ENCODE results near the gene PSEN2. TPM values are rescaled to one million over a fixed set of nuclear protein-coding genes. Genes with fewer than 3 reads are reported as not detected.

The PSEN2 gene
- total and polyA plus RNA-seq, 7 experiments from 2014 or later: 0.17 to 10.3 (median 1.8) TPM

DNA sequence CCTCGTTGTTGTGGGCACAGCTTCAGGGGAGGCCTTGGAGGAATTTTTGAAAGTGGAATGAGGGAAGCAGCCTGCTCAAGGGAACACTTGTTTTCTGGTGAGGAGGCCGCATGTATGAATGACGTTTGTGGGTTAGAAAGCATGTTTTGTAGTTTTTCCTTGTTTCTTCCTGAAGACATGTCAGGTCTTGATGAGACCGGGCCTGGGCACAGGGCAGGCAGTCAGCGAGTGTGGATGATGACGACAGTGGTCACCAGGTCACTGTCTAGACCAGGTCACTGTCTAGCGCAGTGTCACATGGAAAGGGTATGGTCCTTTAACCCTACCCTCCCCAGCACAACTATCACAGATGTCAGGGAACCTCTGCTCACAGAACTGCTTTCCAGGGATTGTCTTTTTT, 7.3 kb downstream of the PSEN2 start:
- no peak for ATAC-seq
- Histone ChIP-seq H3K36me3 (ENCODE audit: control insufficient read depth in 2 of 3, insufficient read depth in 3 of 3, low read length in 3 of 3) (no peaks in the 10 kb centered on the region), H3K4me3 (ENCODE audit: low read length) (no peak overlapping the region), H3K27ac (ENCODE audit: low read depth, low read length) (no peak overlapping the region), H3K4me1 (ENCODE audit: control insufficient read depth in 2 of 2, insufficient read depth in 2 of 2, low read length in 2 of 2) (peaks cover 0 to 9% of the 10 kb centered on the region in 2 donors), H3K9me3 (ENCODE audit: control insufficient read depth in 2 of 3, low read length in 3 of 3) (no peaks in the 10 kb centered on the region), H3K27me3 (ENCODE audit: control insufficient read depth in 2 of 2, insufficient read depth in 2 of 2, low read length in 2 of 2) (no peaks in the 10 kb centered on the region)
- ChIA-PET POLR2A (no interaction called here), CTCF (no interaction called here)
- no peak overlapping the region for H3K27ac Mint-ChIP-seq
- DNase-seq: no peak
- peaks cover 10 to 22% (median 16%) of the 10 kb centered on the region in 7 donors for H3K4me1 Mint-ChIP-seq
- no peaks in the 10 kb centered on the region for H3K9me3 Mint-ChIP-seq
- peaks cover 0 to 7% (median 0%) of the 10 kb centered on the region in 5 donors for H3K36me3 Mint-ChIP-seq
- no peak overlapping the region for H3K4me3 Mint-ChIP-seq
- intact Hi-C loops (cut with micrococcal nuclease): no loop called here
- H3K27me3 Mint-ChIP-seq: no peaks in the 10 kb centered on the region

- H3K4me1 Mint-ChIP-seq: peaks cover 37 to 48% (median 41%) of the 10 kb centered on the region in 7 donors
- CTCF ChIA-PET: no interaction called here
- no peak overlapping the region for H3K4me3 ChIP-seq (ENCODE audit: low read length)
Measured at GRCh38 chr1:226880372-226881287, 10.2 kb downstream of the PSEN2 start.

GRCh38 chr1:226881515-226882185, 11.2 kb downstream of the PSEN2 start:
- Mint-ChIP-seq H3K27ac (peak overlapping the region; percentile 85 to 98 (median 91)), H3K27me3 (no peaks in the 10 kb centered on the region), H3K4me1 (peaks cover 44 to 57% (median 51%) of the 10 kb centered on the region in 7 donors), H3K4me3 (peak overlapping the region; percentile 65 to 88 (median 80)), H3K9me3 (no peaks in the 10 kb centered on the region), H3K36me3 (peaks cover 0 to 11% (median 0%) of the 10 kb centered on the region in 5 donors)
- peak overlapping the region; percentile 73 for H3K27ac ChIP-seq (ENCODE audit: low read depth, low read length)
- intact Hi-C loops (cut with micrococcal nuclease): loop anchor here (1.0 to 5.0 kb wide), 7 partner anchors 31 to 255 kb away; partner anchors contain the start of genes COQ8A (in 2 of the 2) and ITPKB (in 2 of the 2)
- H3K4me1 ChIP-seq (ENCODE audit: control insufficient read depth in 2 of 2, insufficient read depth in 2 of 2, low read length in 2 of 2): peaks cover 4 to 34% of the 10 kb centered on the region in 2 donors
- no peaks in the 10 kb centered on the region for H3K27me3 ChIP-seq (ENCODE audit: control insufficient read depth in 2 of 2, insufficient read depth in 2 of 2, low read length in 2 of 2)
- no peak for ATAC-seq
- H3K4me3 ChIP-seq (ENCODE audit: low read length): no peak overlapping the region
- no peak for DNase-seq
- H3K36me3 ChIP-seq (ENCODE audit: control insufficient read depth in 2 of 3, insufficient read depth in 3 of 3, low read length in 3 of 3): no peaks in the 10 kb centered on the region
- no peaks in the 10 kb centered on the region for H3K9me3 ChIP-seq (ENCODE audit: control insufficient read depth in 2 of 3, low read length in 3 of 3)
- ChIA-PET POLR2A (interaction anchor here (1.2 to 4.3 kb wide), 3 partner anchors 9 to 245 kb away, joined by 3 to 46 read pairs (median 6); partner anchors contain the start of gene COQ8A), CTCF (interaction anchor here (1.3 kb wide), 1 partner anchor 31 kb away, joined by 6 read pairs; no protein-coding TSS in a partner anchor)

More at GRCh38 chr1:226880372-226881287, 10.2 kb downstream of the PSEN2 start:
- DNase-seq (no peak), ATAC-seq (no peak)
- no peak overlapping the region for H3K27ac ChIP-seq (ENCODE audit: low read depth, low read length)
- POLR2A ChIA-PET: no interaction called here
- peaks cover 0 to 7% (median 0%) of the 10 kb centered on the region in 5 donors for H3K36me3 Mint-ChIP-seq
- no peaks in the 10 kb centered on the region for H3K36me3 ChIP-seq (ENCODE audit: control insufficient read depth in 2 of 3, insufficient read depth in 3 of 3, low read length in 3 of 3)
- H3K4me3 Mint-ChIP-seq: peak overlapping the region in 2 of 10 donors; percentile 6 to 49
- H3K9me3 Mint-ChIP-seq: no peaks in the 10 kb centered on the region
- intact Hi-C loops (cut with micrococcal nuclease): loop anchor here in 1 of 2 donors (5.0 kb wide), 3 partner anchors 37 to 218 kb away; partner anchors contain the start of gene ITPKB
- no peaks in the 10 kb centered on the region for H3K27me3 ChIP-seq (ENCODE audit: control insufficient read depth in 2 of 2, insufficient read depth in 2 of 2, low read length in 2 of 2)
- peaks cover 4 to 34% of the 10 kb centered on the region in 2 donors for H3K4me1 ChIP-seq (ENCODE audit: control insufficient read depth in 2 of 2, insufficient read depth in 2 of 2, low read length in 2 of 2)
- peak overlapping the region in 4 of 9 donors; percentile 52 to 94 (median 75) for H3K27ac Mint-ChIP-seq
- no peaks in the 10 kb centered on the region for H3K9me3 ChIP-seq (ENCODE audit: control insufficient read depth in 2 of 3, low read length in 3 of 3)
- H3K27me3 Mint-ChIP-seq: no peaks in the 10 kb centered on the region

- Histone ChIP-seq H3K4me1 (ENCODE audit: control insufficient read depth in 2 of 2, insufficient read depth in 2 of 2, low read length in 2 of 2) (peaks cover 4 to 34% of the 10 kb centered on the region in 2 donors), H3K4me3 (ENCODE audit: low read length) (peak overlapping the region; percentile 48), H3K9me3 (ENCODE audit: control insufficient read depth in 2 of 3, low read length in 3 of 3) (no peaks in the 10 kb centered on the region), H3K27ac (ENCODE audit: low read depth, low read length) (peak overlapping the region; percentile 73), H3K27me3 (ENCODE audit: control insufficient read depth in 2 of 2, insufficient read depth in 2 of 2, low read length in 2 of 2) (no peaks in the 10 kb centered on the region), H3K36me3 (ENCODE audit: control insufficient read depth in 2 of 3, insufficient read depth in 3 of 3, low read length in 3 of 3) (no peaks in the 10 kb centered on the region)
- Mint-ChIP-seq H3K27me3 (no peaks in the 10 kb centered on the region), H3K4me3 (peak overlapping the region; percentile 65 to 88 (median 80)), H3K4me1 (peaks cover 44 to 57% (median 51%) of the 10 kb centered on the region in 7 donors), H3K27ac (peak overlapping the region; percentile 85 to 98 (median 91)), H3K9me3 (no peaks in the 10 kb centered on the region), H3K36me3 (peaks cover 0 to 11% (median 0%) of the 10 kb centered on the region in 5 donors)
- ChIA-PET POLR2A (interaction anchor here (0.7 to 4.3 kb wide), 9 partner anchors 10 to 1105 kb away, joined by 3 to 46 read pairs (median 4); partner anchors contain the start of genes COQ8A and SRP9), CTCF (interaction anchor here (0.6 to 1.3 kb wide), 3 partner anchors 30 to 110 kb away, joined by 3 to 6 read pairs (median 4); no protein-coding TSS in a partner anchor)
- ATAC-seq (peak; percentile 31), DNase-seq (peak in 7 of 9 donors; percentile 15 to 44 (median 37))
- intact Hi-C loops (cut with micrococcal nuclease): loop anchor here (1.0 to 5.0 kb wide), 7 partner anchors 31 to 255 kb away; partner anchors contain the start of genes COQ8A (in 2 of the 2) and ITPKB (in 2 of the 2)
Measured at GRCh38 chr1:226882187-226882586, 11.8 kb downstream of the PSEN2 start.

- H3K27me3 Mint-ChIP-seq: no peaks in the 10 kb centered on the region
- H3K4me1 Mint-ChIP-seq: peaks cover 44 to 57% (median 51%) of the 10 kb centered on the region in 7 donors
- intact Hi-C loops (cut with micrococcal nuclease): loop anchor here (1.0 to 5.0 kb wide), 7 partner anchors 30 to 256 kb away; partner anchors contain the start of genes COQ8A (in 2 of the 2) and ITPKB (in 2 of the 2)
- POLR2A ChIA-PET: interaction anchor here (0.6 to 4.3 kb wide), 14 partner anchors 10 to 1105 kb away, joined by 3 to 46 read pairs (median 4); partner anchors contain the start of genes COQ8A and SRP9
- ATAC-seq (peak; percentile 79), DNase-seq (peak in 8 of 9 donors; percentile 31 to 65 (median 52))
- peak overlapping the region; percentile 65 to 88 (median 80) for H3K4me3 Mint-ChIP-seq
- H3K36me3 ChIP-seq (ENCODE audit: control insufficient read depth in 2 of 3, insufficient read depth in 3 of 3, low read length in 3 of 3): no peaks in the 10 kb centered on the region
- peak overlapping the region; percentile 73 for H3K27ac ChIP-seq (ENCODE audit: low read depth, low read length)
- no peaks in the 10 kb centered on the region for H3K9me3 ChIP-seq (ENCODE audit: control insufficient read depth in 2 of 3, low read length in 3 of 3)
- peaks cover 0 to 13% (median 0%) of the 10 kb centered on the region in 5 donors for H3K36me3 Mint-ChIP-seq
- peaks cover 4 to 34% of the 10 kb centered on the region in 2 donors for H3K4me1 ChIP-seq (ENCODE audit: control insufficient read depth in 2 of 2, insufficient read depth in 2 of 2, low read length in 2 of 2)
- H3K27me3 ChIP-seq (ENCODE audit: control insufficient read depth in 2 of 2, insufficient read depth in 2 of 2, low read length in 2 of 2): no peaks in the 10 kb centered on the region
- H3K27ac Mint-ChIP-seq: peak overlapping the region; percentile 85 to 98 (median 91)
- peak overlapping the region; percentile 48 for H3K4me3 ChIP-seq (ENCODE audit: low read length)
- CTCF ChIA-PET: interaction anchor here (0.6 to 1.3 kb wide), 4 partner anchors 29 to 250 kb away, joined by 3 to 6 read pairs (median 4); no protein-coding TSS in a partner anchor
- no peaks in the 10 kb centered on the region for H3K9me3 Mint-ChIP-seq
Measured at GRCh38 chr1:226882631-226883409, 12.4 kb downstream of the PSEN2 start.
